Stomach (tissue), 4 donors: Measurements from ENCODE around the gene GLDC.

Experiments
- CTCF ChIP-seq, 7 experiments: fragments of 450-650 bp in 4 of 7; fragments of 200-600 bp in 3 of 7; sonication (generic) in 3 of 7; IDR thresholded peaks; one replicate each; pipeline ENCODE4 v1.5.1; 2016 to 2019; ENCODE audit warnings: antibody characterized with exemption in 7 of 7, control low read depth in 2 of 7, mild to moderate bottlenecking in 1 of 7
- POLR2A ChIP-seq, 4 donors: fragments of 450-650 bp; IDR thresholded peaks; one replicate each; pipeline ENCODE4 v1.6.1; 2016; ENCODE audit warnings: antibody characterized with exemption in 4 of 4, control low read depth in 2 of 4, mild to moderate bottlenecking in 1 of 4, moderate library complexity in 1 of 4
- POLR2AphosphoS5 ChIP-seq, 3 donors: sonication (generic); formaldehyde crosslinking; IDR thresholded peaks; one replicate each; pipeline ENCODE4 v1.6.1; 2016; ENCODE audit warnings: antibody characterized with exemption in 3 of 3

- TF ChIP-seq POLR2AphosphoS5 (IDR thresholded peaks at IDR 0.05) (no peak), CTCF (IDR thresholded peaks at IDR 0.05) (no peak), POLR2A (IDR thresholded peaks at IDR 0.05) (no peak)
Observed at GRCh38 chr9:6498982-6499381, 146.5 kb downstream of the GLDC start.
